GM21360 (cell line): ENCODE measurements around the gene SUPT3H.

ENCODE experiments used
- ATAC-seq: cut with Tn5 transposase; IDR thresholded peaks from one replicate; pipeline ENCODE4 v1.9.1; 2021; ENCODE audit warnings: mild to moderate bottlenecking, moderate library complexity; ENCODE audit not compliant: unreplicated experiment

SUPT3H gene

GRCh38 chr6:44859901-44860410, 517.8 kb downstream of the SUPT3H start:
- ATAC-seq = no peak

GRCh38 chr6:44858998-44859397, 518.7 kb downstream of the SUPT3H start:
- no peak for ATAC-seq

- ATAC-seq = no peak
Measured at GRCh38 chr6:44856479-44856878, 521.3 kb downstream of the SUPT3H start.

- ATAC-seq = no peak
Measured at GRCh38 chr6:44855562-44856411, 521.9 kb downstream of the SUPT3H start.

GRCh38 chr6:44854712-44855443, 522.9 kb downstream of the SUPT3H start:
- ATAC-seq = no peak

- no peak for ATAC-seq
Measured at GRCh38 chr6:44851176-44851575, 526.6 kb downstream of the SUPT3H start.

- no peak for ATAC-seq
Measured at GRCh38 chr6:44850312-44850711, 527.4 kb downstream of the SUPT3H start.

GRCh38 chr6:44849806-44850205, 527.9 kb downstream of the SUPT3H start:
- ATAC-seq = no peak

GRCh38 chr6:44843734-44844133, 534.0 kb downstream of the SUPT3H start:
- no peak for ATAC-seq

GRCh38 chr6:44842616-44843015, 535.1 kb downstream of the SUPT3H start:
- ATAC-seq = no peak

- ATAC-seq = no peak
Measured at GRCh38 chr6:44841829-44842228, 535.9 kb downstream of the SUPT3H start.

- ATAC-seq = no peak
Measured at GRCh38 chr6:44837741-44838140, 540.0 kb downstream of the SUPT3H start.

GRCh38 chr6:44837255-44837654, 540.5 kb downstream of the SUPT3H start:
- ATAC-seq = no peak

GRCh38 chr6:44833248-44833647, 544.5 kb downstream of the SUPT3H start:
- peak; percentile 67 for ATAC-seq

- ATAC-seq = no peak
Measured at GRCh38 chr6:44831002-44831610, 546.6 kb downstream of the SUPT3H start.

GRCh38 chr6:44829836-44830235, 547.9 kb downstream of the SUPT3H start:
- no peak for ATAC-seq

- no peak for ATAC-seq
Measured at GRCh38 chr6:44828780-44829179, 549.0 kb downstream of the SUPT3H start.

GRCh38 chr6:44826025-44826676, 551.6 kb downstream of the SUPT3H start:
- no peak for ATAC-seq

- no peak for ATAC-seq
Measured at GRCh38 chr6:44825273-44825672, 552.5 kb downstream of the SUPT3H start.

GRCh38 chr6:44824567-44824966, 553.2 kb downstream of the SUPT3H start:
- no peak for ATAC-seq

- ATAC-seq = no peak
Measured at GRCh38 chr6:44820759-44821158, 557.0 kb downstream of the SUPT3H start.
